CD14-positive monocyte (primary cell): ENCODE data around the gene ATPAF1. TPM values are rescaled to one million over a fixed set of nuclear protein-coding genes. Genes with fewer than 3 reads are reported as not detected.
A peak's percentile ranks its signal among the peaks of the same experiment; 100 is the strongest.
"Not testable (repeated sequence)": the region's sequence is repeated elsewhere in the genome, so short reads cannot be mapped to it uniquely, and the experiment has no call there.

Experiments used
- DNase-seq, 3 donors: peaks; one replicate each; pipeline ENCODE4 v3.0.0-alpha.2; 2011 to 2022
- H2AFZ ChIP-seq: 2 replicates; pipeline ENCODE4 v1.6.0; 2012; ENCODE audit warnings: mild to moderate bottlenecking, low read depth, low read length, inconsistent platforms; ENCODE audit not compliant: insufficient read depth, poor library complexity, severe bottlenecking
- H3K27ac ChIP-seq, 2 donors: 1 replicate in 1 of 2; 2 replicates in 1 of 2; pipeline ENCODE4 v1.5.1; 2012 to 2013; ENCODE audit warnings: low read length in 2 of 2, control low read depth in 1 of 2, inconsistent platforms in 1 of 2, low read depth in 1 of 2, mild to moderate bottlenecking in 1 of 2
- H3K27me3 ChIP-seq, 2 donors: one replicate each; pipeline versions ENCODE4 v1.6.0 to v1.6.1; 2011 to 2013; ENCODE audit warnings: low read length in 2 of 2; ENCODE audit not compliant: control insufficient read depth in 2 of 2, insufficient read depth in 2 of 2
- H3K36me3 ChIP-seq, 2 donors: replicated peaks in 1 of 2; 1 replicate in 1 of 2; 2 replicates in 1 of 2; pipeline versions ENCODE4 v1.5.1 to v1.6.1; 2012 to 2013; ENCODE audit warnings: low read length in 2 of 2, control low read depth in 1 of 2, inconsistent platforms in 1 of 2, mild to moderate bottlenecking in 1 of 2; ENCODE audit not compliant: insufficient read depth in 2 of 2, control insufficient read depth in 1 of 2
- H3K4me1 ChIP-seq, 2 donors: 1 replicate in 1 of 2; 2 replicates in 1 of 2; pipeline versions ENCODE4 v1.5.1 to v1.6.1; 2012 to 2013; ENCODE audit warnings: low read length in 2 of 2, control low read depth in 1 of 2, inconsistent platforms in 1 of 2, mild to moderate bottlenecking in 1 of 2, moderate library complexity in 1 of 2; ENCODE audit not compliant: insufficient read depth in 2 of 2, control insufficient read depth in 1 of 2
- H3K4me2 ChIP-seq: replicated peaks from 2 replicates; pipeline ENCODE3; 2012; ENCODE audit warnings: low read length, moderate library complexity, mild to moderate bottlenecking; ENCODE audit not compliant: poor library complexity, severe bottlenecking; ENCODE audit errors: extremely low read depth
- H3K4me3 ChIP-seq, 3 experiments: fragments of 200-600 bp in 1 of 3; sonication (generic) in 1 of 3; replicated peaks in 1 of 3; 1 replicate in 2 of 3; 2 replicates in 1 of 3; pipeline ENCODE4 v1.5.1; 2011 to 2013; ENCODE audit warnings: low read length in 3 of 3, mild to moderate bottlenecking in 3 of 3, control low read depth in 2 of 3, low read depth in 2 of 3, inconsistent platforms in 1 of 3, moderate library complexity in 1 of 3
- H3K79me2 ChIP-seq: 2 replicates; pipeline ENCODE4 v1.6.0; 2012; ENCODE audit warnings: mild to moderate bottlenecking, control low read depth, inconsistent platforms, low read length, moderate library complexity; ENCODE audit not compliant: insufficient read depth
- H3K9ac ChIP-seq: 2 replicates; pipeline ENCODE4 v1.6.0; 2017; ENCODE audit warnings: low read length, mild to moderate bottlenecking; ENCODE audit not compliant: insufficient read depth, poor library complexity, severe bottlenecking
- H3K9me3 ChIP-seq, 2 donors: replicated peaks in 1 of 2; 1 replicate in 1 of 2; 2 replicates in 1 of 2; pipeline versions ENCODE4 v1.5.1 to v1.6.1; 2012 to 2013; ENCODE audit warnings: low read length in 2 of 2, control low read depth in 1 of 2; ENCODE audit not compliant: control insufficient read depth in 1 of 2, insufficient read depth in 1 of 2
- H4K20me1 ChIP-seq: 2 replicates; pipeline ENCODE4 v1.6.0; 2012; ENCODE audit warnings: mild to moderate bottlenecking, low read length, control low read depth, moderate library complexity; ENCODE audit not compliant: insufficient read depth
- H3K27ac Mint-ChIP-seq, 7 donors: one replicate each; pipeline ENCODE4 v1.8.0; 2020; ENCODE audit warnings: mild to moderate bottlenecking in 7 of 7, mixed read lengths in 7 of 7, moderate library complexity in 6 of 7, inconsistent platforms in 2 of 7
- H3K27me3 Mint-ChIP-seq, 3 donors: one replicate each; pipeline ENCODE4 v1.8.0; 2021 to 2022; ENCODE audit warnings: low read depth in 3 of 3, mild to moderate bottlenecking in 3 of 3, mixed read lengths in 3 of 3, moderate library complexity in 3 of 3, inconsistent platforms in 1 of 3
- H3K36me3 Mint-ChIP-seq, 2 donors: one replicate each; pipeline ENCODE4 v1.8.0; 2020; ENCODE audit warnings: mixed read lengths in 2 of 2, inconsistent platforms in 1 of 2, mild to moderate bottlenecking in 1 of 2
- H3K4me1 Mint-ChIP-seq: one replicate; pipeline ENCODE4 v1.8.0; 2020; ENCODE audit warnings: mild to moderate bottlenecking, mixed read lengths
- H3K4me3 Mint-ChIP-seq, 2 donors: one replicate each; pipeline ENCODE4 v1.8.0; 2020; ENCODE audit warnings: mild to moderate bottlenecking in 2 of 2, mixed read lengths in 2 of 2, moderate library complexity in 1 of 2
- H3K9me3 Mint-ChIP-seq, 7 donors: one replicate each; pipeline ENCODE4 v1.8.0; 2020 to 2022; ENCODE audit warnings: mixed read lengths in 7 of 7, mild to moderate bottlenecking in 6 of 7, moderate library complexity in 6 of 7, inconsistent platforms in 2 of 7
- WGBS: methylation state at CpG from one replicate; pipeline ENCODE4 v1.1.5; 2013; ENCODE audit warnings: missing lambda C conversion rate; ENCODE audit not compliant: insufficient coverage; 5-methylcytosine and 5-hydroxymethylcytosine counted together
- intact Hi-C, 2 donors: fragments of 100-400 bp; cut with micrococcal nuclease; formaldehyde crosslinking; loops; one replicate each; pipeline versions ENCODE4 v1.15.0 to v1.15.1; 2023
- polyA plus RNA-seq, 3 donors: library from polyadenylated mRNA; depleted of rRNA in 1 of 3; unstranded in 2 of 3; stranded (reverse) in 1 of 3; fragments of 300-500 nt in 2 of 3; fragments of >200 nt in 1 of 3; fragmentation: Illumina TruSeq in 2 of 3; gene quantifications; 1 replicate in 2 of 3; 2 replicates in 1 of 3; pipeline ENCODE4 v1.2.3, GENCODE V29; 2012 to 2021
- TF ChIP-seq, protein P1 (sequence below): fragments of 200-600 bp; IDR thresholded peaks from one replicate; pipeline ENCODE4 v1.8.0; 2022; ENCODE audit warnings: antibody characterized with exemption, mild to moderate bottlenecking

The ATPAF1 gene
- polyA plus RNA-seq, 3 donors = 16.9 to 45.4 (median 33.4) TPM

DNA sequence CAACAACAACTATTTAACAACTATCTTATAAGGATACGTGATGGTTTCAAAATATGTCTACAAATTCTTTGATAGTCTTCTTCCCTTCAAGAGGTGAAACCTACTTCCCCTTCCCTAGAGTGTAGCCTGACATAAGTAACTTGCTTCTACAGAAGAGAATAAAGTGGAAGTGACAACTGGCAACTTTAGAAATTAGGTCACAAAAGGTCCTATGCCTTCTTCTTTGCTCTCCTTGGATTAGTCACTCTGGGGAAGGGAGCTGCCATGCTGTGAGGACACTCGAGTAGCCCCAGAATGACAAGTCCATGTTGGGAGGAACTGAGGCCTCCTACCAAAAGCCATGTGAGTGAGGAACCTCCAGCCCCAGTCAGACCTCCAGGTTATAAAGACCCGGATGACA lies 31.5 kb upstream of the ATPAF1 start:
- peaks cover 7 to 14% of the 10 kb centered on the region in 2 donors for H3K4me1 ChIP-seq
- H3K4me3 Mint-ChIP-seq = no peak overlapping the region
- peaks cover 94% of the 10 kb centered on the region for H4K20me1 ChIP-seq
- peaks cover 17% of the 10 kb centered on the region for H3K4me1 Mint-ChIP-seq
- H2AFZ ChIP-seq = no peak overlapping the region
- H3K9me3 Mint-ChIP-seq = peaks cover 0 to 7% (median 2%) of the 10 kb centered on the region in 7 donors
- no peaks in the 10 kb centered on the region for H3K27me3 ChIP-seq
- H3K9me3 ChIP-seq = no peaks in the 10 kb centered on the region
- no peak overlapping the region for H3K4me3 ChIP-seq
- intact Hi-C loops = no loop called here
- TF ChIP-seq, protein P1, sequence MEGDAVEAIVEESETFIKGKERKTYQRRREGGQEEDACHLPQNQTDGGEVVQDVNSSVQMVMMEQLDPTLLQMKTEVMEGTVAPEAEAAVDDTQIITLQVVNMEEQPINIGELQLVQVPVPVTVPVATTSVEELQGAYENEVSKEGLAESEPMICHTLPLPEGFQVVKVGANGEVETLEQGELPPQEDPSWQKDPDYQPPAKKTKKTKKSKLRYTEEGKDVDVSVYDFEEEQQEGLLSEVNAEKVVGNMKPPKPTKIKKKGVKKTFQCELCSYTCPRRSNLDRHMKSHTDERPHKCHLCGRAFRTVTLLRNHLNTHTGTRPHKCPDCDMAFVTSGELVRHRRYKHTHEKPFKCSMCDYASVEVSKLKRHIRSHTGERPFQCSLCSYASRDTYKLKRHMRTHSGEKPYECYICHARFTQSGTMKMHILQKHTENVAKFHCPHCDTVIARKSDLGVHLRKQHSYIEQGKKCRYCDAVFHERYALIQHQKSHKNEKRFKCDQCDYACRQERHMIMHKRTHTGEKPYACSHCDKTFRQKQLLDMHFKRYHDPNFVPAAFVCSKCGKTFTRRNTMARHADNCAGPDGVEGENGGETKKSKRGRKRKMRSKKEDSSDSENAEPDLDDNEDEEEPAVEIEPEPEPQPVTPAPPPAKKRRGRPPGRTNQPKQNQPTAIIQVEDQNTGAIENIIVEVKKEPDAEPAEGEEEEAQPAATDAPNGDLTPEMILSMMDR = no peak
- peak overlapping the region; percentile 38 to 86 (median 78) for H3K27ac Mint-ChIP-seq
- H3K36me3 ChIP-seq = peaks cover 67 to 85% of the 10 kb centered on the region in 2 donors
- H3K9ac ChIP-seq = no peak overlapping the region
- peaks cover 70 to 81% of the 10 kb centered on the region in 2 donors for H3K36me3 Mint-ChIP-seq
- peak overlapping the region; percentile 6 to 60 for H3K27ac ChIP-seq
- H3K4me2 ChIP-seq = no peak overlapping the region
- peak; percentile 75 to 84 (median 78) for DNase-seq
- H3K27me3 Mint-ChIP-seq = no peaks in the 10 kb centered on the region
- peaks cover 48% of the 10 kb centered on the region for H3K79me2 ChIP-seq
- 0% methylated on average over 2 of the region's 3 CpGs for WGBS

GRCh38 chr1:46697053-46697452 lies 28.9 kb upstream of the ATPAF1 start:
- WGBS = no CpG with 5 or more reads among the region's 2 CpGs
- peaks cover 69 to 84% of the 10 kb centered on the region in 2 donors for H3K36me3 Mint-ChIP-seq

GRCh38 chr1:46694676-46695075 lies 26.5 kb upstream of the ATPAF1 start:
- H3K4me2 ChIP-seq, H3K4me3 ChIP-seq, H2AFZ ChIP-seq, H3K27me3 Mint-ChIP-seq, H3K4me3 Mint-ChIP-seq, H3K9me3 ChIP-seq, intact Hi-C loops, DNase-seq, H3K27ac Mint-ChIP-seq, H3K27ac ChIP-seq, H3K9ac ChIP-seq, H3K4me1 ChIP-seq, H3K9me3 Mint-ChIP-seq, H3K27me3 ChIP-seq: not testable (repeated sequence)
- H3K79me2 ChIP-seq = peaks cover 23% of the 10 kb centered on the region
- no CpG with 5 or more reads among the region's 4 CpGs for WGBS
- H3K36me3 ChIP-seq = peaks cover 67 to 86% of the 10 kb centered on the region in 2 donors
- H3K4me1 Mint-ChIP-seq = peaks cover 19% of the 10 kb centered on the region
- H4K20me1 ChIP-seq = peaks cover 75% of the 10 kb centered on the region
- peaks cover 77 to 95% of the 10 kb centered on the region in 2 donors for H3K36me3 Mint-ChIP-seq

More at GRCh38 chr1:46697053-46697452, 28.9 kb upstream of the ATPAF1 start:
- DNase-seq = no peak
- no peak overlapping the region for H3K27ac Mint-ChIP-seq
- Histone ChIP-seq H3K36me3 (peaks cover 55 to 77% of the 10 kb centered on the region in 2 donors), H3K9me3 (no peaks in the 10 kb centered on the region), H3K27ac (no peak overlapping the region), H3K79me2 (peaks cover 34% of the 10 kb centered on the region), H3K9ac (no peak overlapping the region), H4K20me1 (peaks cover 87% of the 10 kb centered on the region), H3K4me1 (peaks cover 7 to 14% of the 10 kb centered on the region in 2 donors), H3K4me3 (no peak overlapping the region), H2AFZ (no peak overlapping the region), H3K27me3 (no peaks in the 10 kb centered on the region), H3K4me2 (no peak overlapping the region)
- intact Hi-C loops = no loop called here
- peaks cover 0 to 7% (median 2%) of the 10 kb centered on the region in 7 donors for H3K9me3 Mint-ChIP-seq
- TF ChIP-seq, protein P1 = no peak
- no peaks in the 10 kb centered on the region for H3K27me3 Mint-ChIP-seq
- peaks cover 17% of the 10 kb centered on the region for H3K4me1 Mint-ChIP-seq
- no peak overlapping the region for H3K4me3 Mint-ChIP-seq
